ENCODE data around the gene HTT.

GRCh38 chr4:3213106-3213425 lies 138.6 kb downstream of the HTT start:
- TF ChIP-seq SMC3 (IDR thresholded peaks at IDR 0.05; ENCODE audit: borderline replicate concordance, low read length) (no peak), CTCF (IDR thresholded peaks at IDR 0.05 in 2 of 3, conservative IDR thresholded peaks at IDR 0.05 in 1 of 3; ENCODE audit: control insufficient read depth in 2 of 3, extremely low read depth in 1 of 3, insufficient read depth in 1 of 3, low read depth in 3 of 3, low read length in 3 of 3) (no peak), ZNF687 (IDR thresholded peaks at IDR 0.05) (no peak), SMAD5 (IDR thresholded peaks at IDR 0.05; ENCODE audit: low read depth) (no peak), POLR2A (IDR thresholded peaks at IDR 0.05; ENCODE audit: low read depth, low read length) (no peak), RFX5 (IDR thresholded peaks at IDR 0.05; ENCODE audit: low read depth, low read length) (no peak), CEBPZ (IDR thresholded peaks at IDR 0.05; ENCODE audit: low read depth, low read length) (no peak), BCL3 (IDR thresholded peaks at IDR 0.05; ENCODE audit: borderline replicate concordance, insufficient read depth, low read depth, low read length, poor library complexity, severe bottlenecking) (no peak), EZH2 (IDR thresholded peaks at IDR 0.05; ENCODE audit: borderline replicate concordance, control insufficient read depth, low read depth, low read length) (no peak)

Measured in GM12878 (cell line).